ENCODE measurements around the gene MED9.

Gene MED9

GRCh38 chr17:17456251-17456650, 20.5 kb upstream of the MED9 start:
- Histone ChIP-seq H3K4me1 (ENCODE audit: control insufficient read depth, insufficient read depth, low read length) (no peaks in the 10 kb centered on the region), H3K9me3 (ENCODE audit: control insufficient read depth, insufficient read depth, low read depth, low read length) (no peaks in the 10 kb centered on the region), H3K4me3 (ENCODE audit: low read depth, low read length) (no peak overlapping the region), H3K27ac (ENCODE audit: extremely low read depth, low read depth, low read length) (no peak overlapping the region), H3K36me3 (ENCODE audit: control insufficient read depth in 2 of 2, insufficient read depth in 1 of 2, low read length in 2 of 2) (no peaks in the 10 kb centered on the region)
- ChIA-PET POLR2A (interaction anchor here (0.6 to 1.0 kb wide), 2 partner anchors 40 to 74 kb away, joined by 3 to 8 read pairs; partner anchors contain the start of gene RASD1), CTCF (interaction anchor here (1.1 kb wide), 2 partner anchors 11 to 109 kb away, joined by 3 to 4 read pairs; no protein-coding TSS in a partner anchor)
- TF ChIP-seq ZNF548 (tag by site-specific recombination; IDR thresholded peaks at IDR 0.05) (no peak), ZBTB49 (tag by site-specific recombination; IDR thresholded peaks at IDR 0.05; ENCODE audit: low read depth) (no peak), ATF2 (tag by site-specific recombination; IDR thresholded peaks at IDR 0.05; ENCODE audit: low read depth) (no peak), ZBTB8A (tag by site-specific recombination; IDR thresholded peaks at IDR 0.05) (no peak), ZNF350 (tag by site-specific recombination; IDR thresholded peaks at IDR 0.05) (no peak), PRDM2 (tag by site-specific recombination; IDR thresholded peaks at IDR 0.05; ENCODE audit: borderline replicate concordance) (no peak), ZNF335 (tag by site-specific recombination; conservative IDR thresholded peaks at IDR 0.05) (no peak), ZNF2 (tag by site-specific recombination; IDR thresholded peaks at IDR 0.05) (no peak), ZSCAN16 (tag by site-specific recombination; IDR thresholded peaks at IDR 0.05) (no peak), KLF17 (tag by site-specific recombination; IDR thresholded peaks at IDR 0.05) (no peak), PRDM1 (tag by site-specific recombination; IDR thresholded peaks at IDR 0.05) (no peak), ZNF175 (tag by site-specific recombination; IDR thresholded peaks at IDR 0.05) (no peak), ZNF37A (tag by site-specific recombination; IDR thresholded peaks at IDR 0.05) (no peak)

GRCh38 chr17:17457680-17458079, 19.1 kb upstream of the MED9 start:
- Histone ChIP-seq H3K27ac (ENCODE audit: extremely low read depth, low read depth, low read length) (no peak overlapping the region), H3K4me3 (ENCODE audit: low read depth, low read length) (no peak overlapping the region), H3K9me3 (ENCODE audit: control insufficient read depth, insufficient read depth, low read depth, low read length) (no peaks in the 10 kb centered on the region), H3K4me1 (ENCODE audit: control insufficient read depth, insufficient read depth, low read length) (no peaks in the 10 kb centered on the region), H3K36me3 (ENCODE audit: control insufficient read depth in 2 of 2, insufficient read depth in 1 of 2, low read length in 2 of 2) (no peaks in the 10 kb centered on the region)
- ChIA-PET POLR2A (no interaction called here), CTCF (interaction anchor here (0.6 kb wide), 1 partner anchor 15 kb away, joined by 3 read pairs; no protein-coding TSS in a partner anchor)
- TF ChIP-seq ZNF518A (tag by site-specific recombination; conservative IDR thresholded peaks at IDR 0.05; ENCODE audit: low read depth) (no peak), ZNF248 (tag by site-specific recombination; IDR thresholded peaks at IDR 0.05) (no peak), YY1 (tag by site-specific recombination; IDR thresholded peaks at IDR 0.05) (no peak), KLF1 (tag by site-specific recombination; IDR thresholded peaks at IDR 0.05) (no peak), ZNF155 (tag by site-specific recombination; IDR thresholded peaks at IDR 0.05) (no peak), ZNF266 (tag by site-specific recombination; IDR thresholded peaks at IDR 0.05; ENCODE audit: low read depth) (no peak), MEIS1 (CRISPR knock-in tag; IDR thresholded peaks at IDR 0.05; ENCODE audit: borderline replicate concordance) (no peak)
